ENCODE results near the gene CBLB.

- TF ChIP-seq CTCF (IDR thresholded peaks at IDR 0.05) = no peak
- TF ChIP-seq POLR2A (IDR thresholded peaks at IDR 0.05) = no peak
- no peak for TF ChIP-seq EP300 (IDR thresholded peaks at IDR 0.05)
Measured at GRCh38 chr3:105714453-105714852, 154.4 kb downstream of the CBLB start.

Measured in tibial nerve (tissue), 4 donors.